GM21619 (cell line): ENCODE results near the gene SNAP29.
"Not testable (repeated sequence)": the region's sequence is repeated elsewhere in the genome, so short reads cannot be mapped to it uniquely, and the experiment has no call there.

ENCODE experiments used
- ATAC-seq: cut with Tn5 transposase; IDR thresholded peaks from one replicate; pipeline ENCODE4 v1.9.1; 2021; ENCODE audit not compliant: unreplicated experiment

The SNAP29 gene

DNA sequence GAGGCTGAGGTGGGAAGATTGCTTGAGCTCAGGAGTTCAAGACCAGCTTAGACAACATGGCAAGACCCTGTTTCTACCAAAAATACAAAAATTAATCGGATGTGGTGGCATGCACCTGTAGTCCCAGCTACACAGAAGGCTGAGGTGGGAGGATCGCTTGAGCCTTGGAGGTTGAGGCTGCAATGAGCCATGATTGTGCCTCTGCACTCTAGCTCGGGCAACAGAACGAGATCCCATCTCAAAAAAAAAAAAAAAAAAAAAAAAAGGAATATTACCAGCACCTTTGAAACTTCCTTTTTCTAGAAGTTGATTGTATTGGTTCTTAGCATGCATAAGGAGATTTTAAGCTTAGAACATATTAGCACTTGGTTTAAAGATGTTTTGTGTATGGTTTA lies 69.8 kb downstream of the SNAP29 start:
- no peak for ATAC-seq

- no peak for ATAC-seq
Observed at GRCh38 chr22:20930004-20930403, 71.2 kb downstream of the SNAP29 start.

DNA sequence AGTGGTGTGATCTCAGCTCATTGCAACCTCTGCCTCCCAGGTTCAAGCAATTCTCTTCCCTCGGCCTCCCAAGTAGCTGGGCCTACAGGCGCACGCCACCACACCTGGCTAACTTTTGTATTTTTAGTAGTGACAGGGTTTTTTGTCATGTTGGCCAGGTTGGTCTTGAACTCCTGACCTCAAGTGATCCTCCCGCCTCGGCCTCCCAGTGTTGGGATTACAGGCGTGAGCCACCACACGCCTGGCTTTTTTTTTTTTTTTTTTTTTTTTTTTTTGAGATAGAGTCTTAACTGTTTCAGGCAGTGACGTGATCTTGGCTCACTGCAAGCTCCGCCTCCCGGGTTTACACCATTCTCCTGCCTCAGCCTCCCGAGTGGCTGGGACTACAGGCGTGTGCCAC lies 71.6 kb downstream of the SNAP29 start:
- not testable (repeated sequence) for ATAC-seq

- ATAC-seq: no peak
Observed at GRCh38 chr22:20931126-20931654, 72.4 kb downstream of the SNAP29 start.

DNA sequence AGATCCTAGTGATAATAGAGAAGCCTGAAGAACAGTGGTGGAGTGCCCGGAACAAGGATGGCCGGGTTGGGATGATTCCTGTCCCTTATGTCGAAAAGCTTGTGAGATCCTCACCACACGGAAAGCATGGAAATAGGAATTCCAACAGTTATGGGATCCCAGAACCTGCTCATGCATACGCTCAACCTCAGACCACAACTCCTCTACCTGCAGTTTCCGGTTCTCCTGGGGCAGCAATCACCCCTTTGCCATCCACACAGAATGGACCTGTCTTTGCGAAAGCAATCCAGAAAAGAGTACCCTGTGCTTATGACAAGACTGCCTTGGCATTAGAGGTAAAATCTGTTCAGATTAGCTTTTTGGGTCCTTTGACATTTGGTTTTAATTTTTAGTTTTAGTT lies 75.1 kb downstream of the SNAP29 start:
- ATAC-seq: no peak

DNA sequence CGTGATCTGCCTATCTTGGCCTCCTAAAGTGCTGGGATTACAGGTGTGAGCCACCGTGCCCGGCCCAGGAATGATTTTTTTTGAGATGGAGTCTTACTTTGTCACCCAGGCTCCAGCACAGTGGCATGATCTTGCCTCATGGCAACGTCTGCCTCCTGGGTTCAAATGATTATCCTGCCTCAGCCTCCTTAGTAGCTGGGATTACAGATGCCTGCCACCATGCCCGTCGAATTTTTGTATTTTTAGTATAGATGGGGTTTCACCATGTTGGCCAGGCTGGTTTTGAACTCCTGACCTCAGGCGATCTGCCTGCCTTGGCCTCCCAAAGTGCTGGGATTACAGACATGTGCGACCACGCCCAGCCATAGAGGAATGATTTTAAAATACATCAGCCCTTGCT lies 76.2 kb downstream of the SNAP29 start:
- not testable (repeated sequence) for ATAC-seq

GRCh38 chr22:20935780-20936539 lies 77.2 kb downstream of the SNAP29 start:
- ATAC-seq: not testable (repeated sequence)

DNA sequence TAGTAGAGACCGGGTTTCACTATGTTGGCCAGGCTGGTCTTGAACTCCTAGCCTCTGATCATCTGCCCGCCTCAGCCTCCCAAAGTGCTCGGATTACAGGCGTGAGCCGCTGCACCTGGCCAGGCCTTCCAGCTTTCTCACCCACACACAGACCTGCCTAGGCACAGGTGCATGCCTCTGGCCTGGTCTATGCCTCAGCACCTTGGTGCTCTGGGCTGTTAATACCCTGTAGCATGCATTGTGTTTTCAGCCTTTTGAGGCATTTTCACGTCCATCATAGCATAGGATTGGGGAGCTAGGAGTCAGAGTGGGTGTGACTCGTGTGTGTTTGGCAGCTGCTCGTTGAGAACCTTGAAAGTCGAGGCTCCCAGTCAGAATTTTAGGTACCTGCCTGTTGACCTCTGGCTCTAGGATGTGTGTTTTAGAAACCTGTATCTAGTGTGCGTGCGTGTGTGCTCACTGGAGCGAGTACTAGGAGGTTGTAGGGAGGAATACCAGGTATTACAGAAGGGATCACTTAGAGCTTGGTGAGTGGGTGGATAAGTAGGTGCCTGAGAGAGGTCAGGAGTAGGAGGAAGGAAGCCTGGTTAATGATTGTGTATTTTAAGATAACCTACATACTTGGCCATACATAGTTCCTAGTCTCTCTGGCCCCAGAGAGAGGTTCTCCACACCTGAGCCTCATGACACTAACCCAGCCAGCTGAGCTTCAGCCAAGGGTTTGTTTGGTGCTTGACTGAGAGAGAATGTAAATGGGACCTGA lies 78.4 kb downstream of the SNAP29 start:
- no peak for ATAC-seq

DNA sequence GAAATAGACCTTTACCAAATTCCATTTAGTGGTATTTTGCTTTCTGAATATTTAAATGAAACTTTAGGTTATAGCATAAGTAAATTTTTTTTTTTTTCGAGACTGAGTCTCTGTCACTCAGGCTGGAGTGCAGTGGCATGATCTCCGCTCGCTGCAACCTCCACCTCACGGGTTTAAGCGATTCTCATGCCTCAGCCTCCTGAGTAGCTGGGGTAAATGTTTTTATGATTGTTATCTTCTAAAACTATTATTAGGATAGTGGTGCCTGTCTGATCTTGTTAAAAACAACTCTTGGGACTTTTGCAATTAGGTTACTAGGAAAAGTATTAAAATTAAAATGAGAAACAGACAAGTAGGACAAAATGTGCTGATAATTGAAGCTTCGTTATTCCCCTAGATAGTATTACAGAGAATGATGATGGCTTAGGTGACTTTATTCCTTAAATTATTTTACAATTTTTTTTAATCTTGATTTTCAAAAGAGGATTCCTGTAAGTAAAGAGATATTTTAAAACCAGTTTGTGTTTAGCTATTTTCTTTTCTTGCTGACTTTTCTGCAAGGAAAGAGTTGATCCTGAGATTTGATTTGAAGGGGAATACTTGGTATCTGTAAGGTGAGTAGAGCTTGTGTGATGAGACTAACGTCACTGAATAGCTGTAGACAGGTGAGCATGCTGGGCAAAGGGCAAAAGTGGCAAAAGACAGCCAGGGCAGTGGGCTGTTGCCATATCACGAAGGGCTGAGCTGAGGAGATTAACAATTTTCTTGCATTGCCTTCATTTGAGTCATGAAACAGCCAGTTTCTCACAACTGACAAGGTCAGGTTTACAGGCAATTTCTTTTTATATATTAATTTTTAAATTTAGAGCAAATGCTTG lies 79.2 kb downstream of the SNAP29 start:
- ATAC-seq: no peak

GRCh38 chr22:20939457-20940185 lies 80.8 kb downstream of the SNAP29 start:
- not testable (repeated sequence) for ATAC-seq

DNA sequence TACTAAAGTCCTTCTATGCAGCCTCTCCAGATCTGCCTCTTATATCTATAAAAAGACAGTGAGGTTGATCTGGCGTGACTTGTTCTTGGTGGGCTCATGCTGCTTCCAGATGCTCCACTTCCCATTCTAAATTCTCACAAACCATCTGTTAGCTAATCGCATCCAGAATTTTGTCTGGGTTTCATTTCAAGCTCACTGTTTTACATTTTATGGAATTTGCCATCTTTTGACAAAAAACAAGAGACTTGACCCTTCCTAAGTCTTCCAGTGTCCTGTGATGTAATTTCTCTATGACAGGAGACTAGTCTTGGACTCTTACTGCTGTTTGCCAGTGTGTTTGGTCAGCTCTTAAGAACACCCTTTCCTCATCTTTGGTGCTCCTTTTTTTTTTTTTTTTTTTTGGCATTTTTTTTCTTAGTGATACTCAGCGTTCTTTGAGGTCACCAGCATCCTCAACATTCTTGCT lies 81.4 kb downstream of the SNAP29 start:
- no peak for ATAC-seq
